ENCODE data around the gene HBP1. TPM values are rescaled to one million over a fixed set of nuclear protein-coding genes. Genes with fewer than 3 reads are reported as not detected.
"Not testable (repeated sequence)": the region's sequence is repeated elsewhere in the genome, so short reads cannot be mapped to it uniquely, and the experiment has no call there.

Gene HBP1
- total RNA-seq, 6 donors from 2014 or later, result 55.5 to 113 (median 74.4) TPM

- Histone ChIP-seq H3K4me1 (no peaks in the 10 kb centered on the region), H3K36me3 (peaks cover 0 to 5% (median 0%) of the 10 kb centered on the region in 4 donors), H3K4me3 (no peak overlapping the region), H3K27ac (no peak overlapping the region), H3K27me3 (no peaks in the 10 kb centered on the region), H3K9me3 (no peaks in the 10 kb centered on the region)
- TF ChIP-seq, protein P1, sequence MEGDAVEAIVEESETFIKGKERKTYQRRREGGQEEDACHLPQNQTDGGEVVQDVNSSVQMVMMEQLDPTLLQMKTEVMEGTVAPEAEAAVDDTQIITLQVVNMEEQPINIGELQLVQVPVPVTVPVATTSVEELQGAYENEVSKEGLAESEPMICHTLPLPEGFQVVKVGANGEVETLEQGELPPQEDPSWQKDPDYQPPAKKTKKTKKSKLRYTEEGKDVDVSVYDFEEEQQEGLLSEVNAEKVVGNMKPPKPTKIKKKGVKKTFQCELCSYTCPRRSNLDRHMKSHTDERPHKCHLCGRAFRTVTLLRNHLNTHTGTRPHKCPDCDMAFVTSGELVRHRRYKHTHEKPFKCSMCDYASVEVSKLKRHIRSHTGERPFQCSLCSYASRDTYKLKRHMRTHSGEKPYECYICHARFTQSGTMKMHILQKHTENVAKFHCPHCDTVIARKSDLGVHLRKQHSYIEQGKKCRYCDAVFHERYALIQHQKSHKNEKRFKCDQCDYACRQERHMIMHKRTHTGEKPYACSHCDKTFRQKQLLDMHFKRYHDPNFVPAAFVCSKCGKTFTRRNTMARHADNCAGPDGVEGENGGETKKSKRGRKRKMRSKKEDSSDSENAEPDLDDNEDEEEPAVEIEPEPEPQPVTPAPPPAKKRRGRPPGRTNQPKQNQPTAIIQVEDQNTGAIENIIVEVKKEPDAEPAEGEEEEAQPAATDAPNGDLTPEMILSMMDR (IDR thresholded peaks at IDR 0.05), result no peak
- no peak for TF ChIP-seq EP300 (IDR thresholded peaks at IDR 0.05)
- no peak for TF ChIP-seq POLR2AphosphoS5 (IDR thresholded peaks at IDR 0.05)
- no peak for TF ChIP-seq POLR2A (IDR thresholded peaks at IDR 0.05)
- DNase-seq (no peak), ATAC-seq (ENCODE audit: low FRiP score in 2 of 2) (no peak)
Measured at GRCh38 chr7:107236862-107237261, 68.1 kb downstream of the HBP1 start.

GRCh38 chr7:107237451-107237850, 68.6 kb downstream of the HBP1 start:
- Histone ChIP-seq H3K36me3 (peaks cover 0 to 5% (median 0%) of the 10 kb centered on the region in 4 donors), H3K4me1 (no peaks in the 10 kb centered on the region), H3K27me3 (no peaks in the 10 kb centered on the region), H3K9me3 (no peaks in the 10 kb centered on the region), H3K4me3 (no peak overlapping the region), H3K27ac (no peak overlapping the region)
- no peak for TF ChIP-seq EP300 (IDR thresholded peaks at IDR 0.05)
- TF ChIP-seq, protein P1 (IDR thresholded peaks at IDR 0.05), result no peak
- TF ChIP-seq POLR2AphosphoS5 (IDR thresholded peaks at IDR 0.05), result no peak
- no peak for TF ChIP-seq POLR2A (IDR thresholded peaks at IDR 0.05)
- DNase-seq, result no peak
- WGBS, 2 donors, result 93 to 97% methylated on average over 4 of the region's 4 CpGs
- ATAC-seq (ENCODE audit: low FRiP score in 2 of 2), result no peak

DNA sequence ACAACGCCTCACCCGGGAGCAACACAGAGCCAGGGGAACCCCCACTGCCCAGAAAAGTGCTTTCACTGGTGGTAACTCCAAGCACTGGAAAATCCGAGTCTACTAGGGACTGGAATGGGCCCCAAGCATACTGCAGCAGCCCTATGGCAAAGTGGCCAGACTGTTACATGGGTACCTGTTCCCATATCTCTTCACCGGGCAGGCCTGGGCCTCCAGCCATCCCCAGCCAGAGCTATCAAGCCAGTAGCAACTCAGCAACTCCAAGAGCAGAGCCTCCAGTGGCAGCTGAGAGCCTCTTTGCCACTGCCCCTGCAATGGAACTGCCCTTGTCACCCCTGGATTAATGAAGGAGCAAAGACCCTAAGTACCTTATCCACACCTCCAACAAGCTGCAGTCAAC, 73.5 kb downstream of the HBP1 start:
- Histone ChIP-seq H3K4me1 (no peaks in the 10 kb centered on the region), H3K9me3 (peaks cover 0 to 7% (median 0%) of the 10 kb centered on the region in 4 donors), H3K36me3 (peaks cover 0 to 8% (median 2%) of the 10 kb centered on the region in 4 donors), H3K27me3 (no peaks in the 10 kb centered on the region), H3K4me3 (no peak overlapping the region), H3K27ac (no peak overlapping the region)
- ATAC-seq (ENCODE audit: low FRiP score in 2 of 2), result no peak
- no peak for DNase-seq
- WGBS, 2 donors, result 88 to 94% methylated on average over 2 to 4 of the region's 4 CpGs
- TF ChIP-seq, protein P1 (IDR thresholded peaks at IDR 0.05), result no peak
- TF ChIP-seq POLR2A (IDR thresholded peaks at IDR 0.05) (no peak), POLR2AphosphoS5 (IDR thresholded peaks at IDR 0.05) (no peak), EP300 (IDR thresholded peaks at IDR 0.05) (no peak)

- DNase-seq, result no peak
- H3K4me3 ChIP-seq, result no peak overlapping the region
- H3K27me3 ChIP-seq, result no peaks in the 10 kb centered on the region
- WGBS, 2 donors, result 100% methylated on average over 2 of the region's 2 CpGs
- no peaks in the 10 kb centered on the region for H3K4me1 ChIP-seq
- no peak for ATAC-seq (ENCODE audit: low FRiP score in 2 of 2)
- peaks cover 0 to 17% (median 2%) of the 10 kb centered on the region in 4 donors for H3K36me3 ChIP-seq
- H3K27ac ChIP-seq, result no peak overlapping the region
- peaks cover 0 to 7% (median 0%) of the 10 kb centered on the region in 4 donors for H3K9me3 ChIP-seq
- no peak for TF ChIP-seq POLR2AphosphoS5 (IDR thresholded peaks at IDR 0.05)
- TF ChIP-seq POLR2A (IDR thresholded peaks at IDR 0.05), result no peak
- no peak for TF ChIP-seq EP300 (IDR thresholded peaks at IDR 0.05)
- TF ChIP-seq, protein P1 (IDR thresholded peaks at IDR 0.05), result no peak
Measured at GRCh38 chr7:107244613-107245012, 75.8 kb downstream of the HBP1 start.

GRCh38 chr7:107246836-107247235, 78.0 kb downstream of the HBP1 start:
- not testable (repeated sequence) for H3K9me3 ChIP-seq; ATAC-seq (ENCODE audit: low FRiP score in 2 of 2); H3K27ac ChIP-seq; H3K4me3 ChIP-seq; H3K27me3 ChIP-seq; DNase-seq; H3K4me1 ChIP-seq
- 95 to 97% methylated on average over 3 of the region's 3 CpGs for WGBS, 2 donors
- H3K36me3 ChIP-seq, result peaks cover 0 to 17% (median 2%) of the 10 kb centered on the region in 4 donors

All from upper lobe of left lung (tissue), 6 donors.